Measurements from ENCODE around the gene RAB37. TPM values are rescaled to one million over a fixed set of nuclear protein-coding genes. Genes with fewer than 3 reads are reported as not detected.

Gene RAB37
- total RNA-seq, 1 experiment from 2014 or later: 1.5 TPM

DNA sequence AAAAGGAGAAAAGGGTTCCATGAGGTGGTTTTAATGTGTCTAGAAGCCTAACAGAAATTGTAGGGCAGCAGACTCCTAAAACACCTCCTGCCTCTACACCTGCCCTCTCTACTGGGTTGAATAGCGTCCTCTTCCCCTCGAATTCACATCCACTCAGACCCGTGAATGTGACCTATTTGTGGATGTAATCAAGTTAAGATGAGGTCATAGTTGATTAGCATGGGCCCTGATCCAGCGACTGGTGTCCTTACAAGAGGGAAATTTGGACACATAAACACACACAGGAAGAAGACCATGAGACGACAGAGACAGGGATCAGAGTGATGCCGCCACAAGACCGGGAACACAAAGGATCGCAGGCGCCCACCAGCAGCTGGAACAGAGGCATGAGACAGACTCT, 37.8 kb upstream of the RAB37 start:
- POLR2A ChIA-PET: no interaction called here
- H3K27me3 ChIP-seq (ENCODE audit: control insufficient read depth, insufficient read depth, low read length): peaks cover 6% of the 10 kb centered on the region; the same call in 1 of the 2 replicates
- DNase-seq (ENCODE audit: low read depth, low spot score): no peak
- CTCF ChIA-PET: no interaction called here
- TF ChIP-seq, protein P1, sequence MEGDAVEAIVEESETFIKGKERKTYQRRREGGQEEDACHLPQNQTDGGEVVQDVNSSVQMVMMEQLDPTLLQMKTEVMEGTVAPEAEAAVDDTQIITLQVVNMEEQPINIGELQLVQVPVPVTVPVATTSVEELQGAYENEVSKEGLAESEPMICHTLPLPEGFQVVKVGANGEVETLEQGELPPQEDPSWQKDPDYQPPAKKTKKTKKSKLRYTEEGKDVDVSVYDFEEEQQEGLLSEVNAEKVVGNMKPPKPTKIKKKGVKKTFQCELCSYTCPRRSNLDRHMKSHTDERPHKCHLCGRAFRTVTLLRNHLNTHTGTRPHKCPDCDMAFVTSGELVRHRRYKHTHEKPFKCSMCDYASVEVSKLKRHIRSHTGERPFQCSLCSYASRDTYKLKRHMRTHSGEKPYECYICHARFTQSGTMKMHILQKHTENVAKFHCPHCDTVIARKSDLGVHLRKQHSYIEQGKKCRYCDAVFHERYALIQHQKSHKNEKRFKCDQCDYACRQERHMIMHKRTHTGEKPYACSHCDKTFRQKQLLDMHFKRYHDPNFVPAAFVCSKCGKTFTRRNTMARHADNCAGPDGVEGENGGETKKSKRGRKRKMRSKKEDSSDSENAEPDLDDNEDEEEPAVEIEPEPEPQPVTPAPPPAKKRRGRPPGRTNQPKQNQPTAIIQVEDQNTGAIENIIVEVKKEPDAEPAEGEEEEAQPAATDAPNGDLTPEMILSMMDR (IDR thresholded peaks at IDR 0.05): no peak
- TF ChIP-seq SIN3A (IDR thresholded peaks at IDR 0.05; ENCODE audit: borderline replicate concordance, insufficient read depth, low read depth, low read length) (no peak), TCF7L2 (IDR thresholded peaks at IDR 0.05; ENCODE audit: low read depth, low read length) (no peak), POLR2AphosphoS5 (IDR thresholded peaks at IDR 0.05; ENCODE audit: low read depth, low read length) (no peak)
- TF ChIP-seq, protein P2, sequence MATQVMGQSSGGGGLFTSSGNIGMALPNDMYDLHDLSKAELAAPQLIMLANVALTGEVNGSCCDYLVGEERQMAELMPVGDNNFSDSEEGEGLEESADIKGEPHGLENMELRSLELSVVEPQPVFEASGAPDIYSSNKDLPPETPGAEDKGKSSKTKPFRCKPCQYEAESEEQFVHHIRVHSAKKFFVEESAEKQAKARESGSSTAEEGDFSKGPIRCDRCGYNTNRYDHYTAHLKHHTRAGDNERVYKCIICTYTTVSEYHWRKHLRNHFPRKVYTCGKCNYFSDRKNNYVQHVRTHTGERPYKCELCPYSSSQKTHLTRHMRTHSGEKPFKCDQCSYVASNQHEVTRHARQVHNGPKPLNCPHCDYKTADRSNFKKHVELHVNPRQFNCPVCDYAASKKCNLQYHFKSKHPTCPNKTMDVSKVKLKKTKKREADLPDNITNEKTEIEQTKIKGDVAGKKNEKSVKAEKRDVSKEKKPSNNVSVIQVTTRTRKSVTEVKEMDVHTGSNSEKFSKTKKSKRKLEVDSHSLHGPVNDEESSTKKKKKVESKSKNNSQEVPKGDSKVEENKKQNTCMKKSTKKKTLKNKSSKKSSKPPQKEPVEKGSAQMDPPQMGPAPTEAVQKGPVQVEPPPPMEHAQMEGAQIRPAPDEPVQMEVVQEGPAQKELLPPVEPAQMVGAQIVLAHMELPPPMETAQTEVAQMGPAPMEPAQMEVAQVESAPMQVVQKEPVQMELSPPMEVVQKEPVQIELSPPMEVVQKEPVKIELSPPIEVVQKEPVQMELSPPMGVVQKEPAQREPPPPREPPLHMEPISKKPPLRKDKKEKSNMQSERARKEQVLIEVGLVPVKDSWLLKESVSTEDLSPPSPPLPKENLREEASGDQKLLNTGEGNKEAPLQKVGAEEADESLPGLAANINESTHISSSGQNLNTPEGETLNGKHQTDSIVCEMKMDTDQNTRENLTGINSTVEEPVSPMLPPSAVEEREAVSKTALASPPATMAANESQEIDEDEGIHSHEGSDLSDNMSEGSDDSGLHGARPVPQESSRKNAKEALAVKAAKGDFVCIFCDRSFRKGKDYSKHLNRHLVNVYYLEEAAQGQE (IDR thresholded peaks at IDR 0.05; ENCODE audit: insufficient read depth in 1 of 2, low read depth in 2 of 2, low read length in 1 of 2): no peak
- no peaks in the 10 kb centered on the region for H3K36me3 ChIP-seq (ENCODE audit: control insufficient read depth, insufficient read depth, low read length)
- no peak overlapping the region for H3K4me3 ChIP-seq (ENCODE audit: low read depth in 2 of 2, low read length in 2 of 2)
- ATAC-seq: no peak
- H3K4me1 ChIP-seq (ENCODE audit: control insufficient read depth, insufficient read depth, low read length): no peaks in the 10 kb centered on the region
- in situ Hi-C loops (cut with HindIII; ENCODE audit: low pct_unique_long_range_greater_than_20kb, low sequenced_read_pairs) (no loop called here), intact Hi-C loops (cut with micrococcal nuclease; ENCODE audit: unreplicated experiment) (no loop called here)
- no peaks in the 10 kb centered on the region for H3K9me3 ChIP-seq (ENCODE audit: control insufficient read depth, insufficient read depth, low read depth, low read length)
- no peak overlapping the region for H3K27ac ChIP-seq (ENCODE audit: low read length)
- BruUV-seq (replicated peaks): no TSS peak

DNA sequence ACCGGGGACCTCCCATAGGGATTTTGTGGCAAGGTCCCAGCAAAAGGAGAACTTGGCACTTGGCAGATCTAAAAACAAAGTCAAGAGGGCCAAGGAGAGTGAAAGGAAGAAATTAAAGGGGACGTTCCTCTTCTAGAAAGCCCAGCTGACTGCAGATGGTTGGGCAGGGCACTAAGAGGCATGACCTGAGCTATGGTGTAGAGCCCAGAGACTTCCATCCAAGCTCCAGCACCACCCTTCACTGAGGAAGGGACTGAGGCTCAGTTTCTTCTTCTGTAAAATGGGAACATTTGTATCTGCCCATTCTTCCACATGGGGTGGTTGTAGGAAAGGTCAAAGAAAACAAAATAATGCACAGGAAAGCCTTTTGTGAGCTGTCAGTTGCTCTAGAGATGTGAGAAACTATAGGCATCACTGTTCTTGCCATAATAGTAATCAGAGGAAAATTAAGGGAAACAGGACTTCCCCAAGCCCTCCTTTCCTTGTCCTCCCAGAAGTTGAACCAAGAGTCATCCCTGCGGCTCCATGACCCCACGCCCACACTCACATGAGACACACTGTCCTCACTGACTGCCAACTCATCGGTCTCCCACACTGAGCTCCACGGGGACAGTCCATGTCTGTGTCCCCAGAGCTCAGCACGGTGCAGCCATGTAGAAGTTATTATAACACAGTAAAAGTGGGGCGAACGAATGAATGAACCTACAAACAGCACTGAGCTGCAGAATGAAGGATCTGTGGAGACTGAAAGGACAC, 34.8 kb upstream of the RAB37 start:
- intact Hi-C loops (cut with micrococcal nuclease; ENCODE audit: unreplicated experiment): no loop called here
- Histone ChIP-seq H3K9me3 (ENCODE audit: control insufficient read depth, insufficient read depth, low read depth, low read length) (no peaks in the 10 kb centered on the region), H3K4me3 (ENCODE audit: low read depth in 2 of 2, low read length in 2 of 2) (no peak overlapping the region), H3K4me1 (ENCODE audit: control insufficient read depth, insufficient read depth, low read length) (no peaks in the 10 kb centered on the region), H3K27ac (ENCODE audit: low read length) (no peak overlapping the region), H3K36me3 (ENCODE audit: control insufficient read depth, insufficient read depth, low read length) (no peaks in the 10 kb centered on the region), H3K27me3 (ENCODE audit: control insufficient read depth, insufficient read depth, low read length) (no peaks in the 10 kb centered on the region)
- TF ChIP-seq POLR2AphosphoS5 (IDR thresholded peaks at IDR 0.05; ENCODE audit: low read depth, low read length) (no peak), SIN3A (IDR thresholded peaks at IDR 0.05; ENCODE audit: borderline replicate concordance, insufficient read depth, low read depth, low read length) (no peak), TCF7L2 (IDR thresholded peaks at IDR 0.05; ENCODE audit: low read depth, low read length) (no peak)
- TF ChIP-seq, protein P2 (IDR thresholded peaks at IDR 0.05; ENCODE audit: insufficient read depth in 1 of 2, low read depth in 2 of 2, low read length in 1 of 2): no peak
- TF ChIP-seq, protein P1 (IDR thresholded peaks at IDR 0.05): no peak
- in situ Hi-C loops (cut with HindIII; ENCODE audit: low pct_unique_long_range_greater_than_20kb, low sequenced_read_pairs): no loop called here
- DNase-seq (ENCODE audit: low read depth, low spot score) (no peak), ATAC-seq (no peak)
- CTCF ChIA-PET: interaction anchor here (0.7 kb wide), 1 partner anchor 45 kb away, joined by 3 read pairs; no protein-coding TSS in a partner anchor
- POLR2A ChIA-PET: no interaction called here
- no TSS peak for BruUV-seq (replicated peaks)
